ENCODE measurements around the gene MSLN.
A peak's percentile ranks its signal among the peaks of the same experiment; 100 is the strongest.

Gene MSLN

GRCh38 chr16:808085-808386 is 47.5 kb downstream of the MSLN start:
- in situ Hi-C loops (cut with HindIII; ENCODE audit: low pct_unique_long_range_greater_than_20kb, low sequenced_read_pairs) = no loop called here
- no peak for DNase-seq (ENCODE audit: low read depth in 1 of 2, low spot score in 1 of 2)
- TF ChIP-seq JUND (IDR thresholded peaks at IDR 0.05; ENCODE audit: low read depth) = no peak

- in situ Hi-C loops (cut with HindIII; ENCODE audit: low pct_unique_long_range_greater_than_20kb, low sequenced_read_pairs) = no loop called here
- no peak for TF ChIP-seq JUND (IDR thresholded peaks at IDR 0.05; ENCODE audit: low read depth)
These were observed 52.8 kb downstream of the MSLN start for GRCh38 chr16:813204-813915.

DNA sequence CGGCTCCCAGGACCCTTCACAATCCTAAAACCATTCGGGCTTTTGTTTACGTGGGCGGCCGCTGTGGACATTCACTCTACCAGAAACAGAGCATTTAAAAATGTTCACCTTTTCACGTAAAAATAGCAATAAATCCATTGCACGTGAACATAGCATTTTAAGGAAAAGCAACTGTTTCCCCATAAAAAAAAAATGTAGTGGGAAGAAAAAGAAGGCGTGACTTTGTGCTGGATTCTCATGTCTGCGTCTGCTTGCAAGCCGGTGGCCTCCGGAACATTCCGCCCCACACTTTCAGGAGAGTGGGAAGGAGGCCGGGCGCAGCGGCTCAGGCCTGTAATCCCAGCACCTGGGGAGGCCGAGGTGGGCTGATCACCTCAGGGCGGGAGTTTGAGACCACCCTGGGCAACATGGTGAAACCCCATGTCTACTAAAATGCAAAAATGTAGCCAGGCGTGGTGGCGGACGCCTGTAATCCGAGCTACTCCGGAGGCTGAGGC is 53.4 kb downstream of the MSLN start:
- no peak for TF ChIP-seq JUND (IDR thresholded peaks at IDR 0.05; ENCODE audit: low read depth)
- no peak for DNase-seq (ENCODE audit: low read depth in 1 of 2, low spot score in 1 of 2)
- in situ Hi-C loops (cut with HindIII; ENCODE audit: low pct_unique_long_range_greater_than_20kb, low sequenced_read_pairs) = no loop called here

More at GRCh38 chr16:813204-813915, 52.8 kb downstream of the MSLN start:
- DNase-seq (ENCODE audit: low read depth in 1 of 2, low spot score in 1 of 2) = peak in 1 of 2 experiments; percentile 43

DNA sequence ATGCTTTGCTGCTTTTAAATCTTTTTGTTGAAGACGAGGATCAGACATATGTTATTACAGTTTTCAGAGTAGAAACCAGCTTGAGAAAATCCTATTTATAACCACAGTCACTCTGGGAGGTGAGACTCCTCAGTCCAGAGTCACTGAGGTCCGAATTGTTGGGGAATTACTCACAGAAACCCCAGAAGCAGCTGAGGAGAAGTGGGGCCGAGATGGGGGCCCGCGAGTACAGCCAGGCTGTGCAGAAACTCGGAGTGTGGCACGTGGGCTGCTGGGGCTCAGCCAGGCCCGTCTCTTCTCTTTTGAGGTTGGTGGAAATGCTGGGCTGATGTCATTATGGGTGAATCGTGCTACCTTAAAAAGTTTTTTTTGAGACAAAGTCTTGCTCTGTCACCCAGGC is 54.4 kb downstream of the MSLN start:
- TF ChIP-seq JUND (IDR thresholded peaks at IDR 0.05; ENCODE audit: low read depth) = no peak
- in situ Hi-C loops (cut with HindIII; ENCODE audit: low pct_unique_long_range_greater_than_20kb, low sequenced_read_pairs) = no loop called here
- no peak for DNase-seq (ENCODE audit: low read depth in 1 of 2, low spot score in 1 of 2)

- DNase-seq (ENCODE audit: low read depth in 1 of 2, low spot score in 1 of 2) = no peak
- TF ChIP-seq JUND (IDR thresholded peaks at IDR 0.05; ENCODE audit: low read depth) = no peak
- in situ Hi-C loops (cut with HindIII; ENCODE audit: low pct_unique_long_range_greater_than_20kb, low sequenced_read_pairs) = no loop called here
These were observed 55.3 kb downstream of the MSLN start for GRCh38 chr16:815861-816260.

DNA sequence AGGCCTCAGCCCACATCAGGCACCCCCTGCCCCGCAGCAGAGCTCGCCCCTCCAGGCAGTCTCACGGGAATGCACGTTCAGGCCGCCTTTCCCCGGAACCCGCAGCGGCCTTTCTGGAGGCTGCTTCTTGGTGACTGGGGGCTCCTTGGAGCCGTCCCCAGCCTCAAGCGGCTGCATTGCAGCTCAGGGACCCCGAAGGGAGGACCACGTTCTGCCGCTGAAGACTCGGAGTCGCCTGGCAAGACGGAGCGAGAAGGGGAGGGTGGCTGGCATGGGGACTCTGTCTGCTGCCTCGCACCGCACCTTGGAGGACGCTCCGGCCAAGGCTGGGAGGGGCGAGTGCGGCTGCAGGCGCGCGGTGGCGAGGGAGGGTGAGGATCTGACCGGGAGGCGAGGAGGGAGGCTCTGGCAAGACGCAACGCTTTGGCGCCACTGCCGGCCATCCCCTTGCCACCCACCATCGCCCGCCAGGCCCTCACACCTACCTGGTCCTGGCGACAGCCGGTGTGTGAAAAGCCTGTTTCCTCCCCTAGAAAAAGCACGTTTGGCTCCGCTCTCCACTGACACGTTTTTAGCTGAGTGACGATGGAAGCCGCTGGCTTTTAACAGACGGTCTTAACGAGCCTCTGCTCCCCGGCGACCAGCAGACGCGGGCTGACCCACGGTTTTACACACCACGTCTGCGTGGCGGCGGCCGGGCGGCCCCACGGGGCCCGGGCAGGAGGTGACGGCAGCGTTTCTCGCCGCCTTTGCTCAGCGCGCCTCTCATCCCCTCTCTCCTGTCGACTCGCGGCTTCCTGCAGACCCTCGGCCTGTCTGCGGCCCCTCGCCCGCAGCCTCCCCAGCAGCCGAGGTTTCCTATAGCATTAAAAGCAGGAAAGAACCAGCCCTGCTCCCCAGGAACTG is 56.7 kb downstream of the MSLN start:
- no peak for TF ChIP-seq JUND (IDR thresholded peaks at IDR 0.05; ENCODE audit: low read depth)
- no peak for DNase-seq (ENCODE audit: low read depth in 1 of 2, low spot score in 1 of 2)
- in situ Hi-C loops (cut with HindIII; ENCODE audit: low pct_unique_long_range_greater_than_20kb, low sequenced_read_pairs) = no loop called here

GRCh38 chr16:818132-818531 is 57.6 kb downstream of the MSLN start:
- TF ChIP-seq JUND (IDR thresholded peaks at IDR 0.05; ENCODE audit: low read depth) = no peak
- no peak for DNase-seq (ENCODE audit: low read depth in 1 of 2, low spot score in 1 of 2)
- in situ Hi-C loops (cut with HindIII; ENCODE audit: low pct_unique_long_range_greater_than_20kb, low sequenced_read_pairs) = no loop called here
